Progenitor cell of endocrine pancreas (in vitro differentiated cells): ENCODE measurements around the gene VWA2. TPM values are rescaled to one million over a fixed set of nuclear protein-coding genes. Genes with fewer than 3 reads are reported as not detected.

Source experiments
- DNase-seq: peaks from one replicate; pipeline ENCODE4 v3.0.0; 2021; ENCODE audit warnings: low spot score; ENCODE audit not compliant: unreplicated experiment
- H3K27ac Mint-ChIP-seq: 2 replicates; pipeline ENCODE4 v1.8.0; 2021; ENCODE audit warnings: mild to moderate bottlenecking, moderate library complexity, mixed read lengths
- H3K27me3 Mint-ChIP-seq: 2 replicates; pipeline ENCODE4 v1.8.0; 2021; ENCODE audit warnings: mixed read lengths
- H3K36me3 Mint-ChIP-seq: 2 replicates; pipeline ENCODE4 v1.8.0; 2022; ENCODE audit warnings: mixed read lengths; ENCODE audit not compliant: insufficient read depth
- H3K4me1 Mint-ChIP-seq: 2 replicates; pipeline ENCODE4 v1.8.0; 2021; ENCODE audit warnings: low read depth, mixed read lengths
- H3K4me3 Mint-ChIP-seq: 2 replicates; pipeline ENCODE4 v1.8.0; 2021; ENCODE audit warnings: low read depth, mild to moderate bottlenecking, moderate library complexity, mixed read lengths
- H3K9me3 Mint-ChIP-seq: 2 replicates; pipeline ENCODE4 v1.8.0; 2021; ENCODE audit warnings: low read depth, mixed read lengths
- CTCF ChIP-seq: fragments of 200-600 bp; sonication (generic); IDR thresholded peaks from one replicate; pipeline ENCODE4 v1.5.0; 2021; ENCODE audit warnings: antibody characterized with exemption, mild to moderate bottlenecking; ENCODE audit not compliant: unreplicated experiment
- total RNA-seq: library from RNA; stranded (reverse); gene quantifications from 2 replicates; pipeline ENCODE4 v1.2.1, GENCODE V29; 2021

VWA2 gene
- total RNA-seq, 1 donor from 2014 or later = 12.4 TPM

- Mint-ChIP-seq H3K4me3 (no peak overlapping the region), H3K9me3 (no peaks in the 10 kb centered on the region), H3K36me3 (no peaks in the 10 kb centered on the region), H3K27ac (no peak overlapping the region), H3K27me3 (peaks cover 7% of the 10 kb centered on the region), H3K4me1 (no peaks in the 10 kb centered on the region)
- TF ChIP-seq CTCF = no peak
- DNase-seq = no peak
Measured at GRCh38 chr10:114215033-114215432, 24.0 kb upstream of the VWA2 start.

GRCh38 chr10:114220281-114220680, 18.8 kb upstream of the VWA2 start:
- Mint-ChIP-seq H3K36me3 (no peaks in the 10 kb centered on the region), H3K4me3 (no peak overlapping the region), H3K27ac (no peak overlapping the region), H3K27me3 (peaks cover 24% of the 10 kb centered on the region), H3K9me3 (no peaks in the 10 kb centered on the region), H3K4me1 (no peaks in the 10 kb centered on the region)
- no peak for TF ChIP-seq CTCF
- no peak for DNase-seq

GRCh38 chr10:114221235-114221634, 17.8 kb upstream of the VWA2 start:
- Mint-ChIP-seq H3K4me3 (no peak overlapping the region), H3K36me3 (no peaks in the 10 kb centered on the region), H3K27ac (no peak overlapping the region), H3K4me1 (no peaks in the 10 kb centered on the region), H3K9me3 (no peaks in the 10 kb centered on the region), H3K27me3 (peaks cover 26% of the 10 kb centered on the region)
- TF ChIP-seq CTCF = no peak
- DNase-seq = no peak

- Mint-ChIP-seq H3K4me3 (no peak overlapping the region), H3K36me3 (no peaks in the 10 kb centered on the region), H3K27me3 (peaks cover 19% of the 10 kb centered on the region), H3K27ac (no peak overlapping the region), H3K4me1 (peaks cover 5% of the 10 kb centered on the region), H3K9me3 (no peaks in the 10 kb centered on the region)
- no peak for TF ChIP-seq CTCF
- no peak for DNase-seq
Measured at GRCh38 chr10:114223066-114223465, 16.0 kb upstream of the VWA2 start.

- no peaks in the 10 kb centered on the region for H3K9me3 Mint-ChIP-seq
- TF ChIP-seq CTCF = no peak
- no peaks in the 10 kb centered on the region for H3K36me3 Mint-ChIP-seq
- H3K4me3 Mint-ChIP-seq = no peak overlapping the region
- DNase-seq = no peak
- H3K27me3 Mint-ChIP-seq = peaks cover 25% of the 10 kb centered on the region
- no peak overlapping the region for H3K27ac Mint-ChIP-seq
- peaks cover 5% of the 10 kb centered on the region for H3K4me1 Mint-ChIP-seq
Measured at GRCh38 chr10:114228156-114228555, 10.9 kb upstream of the VWA2 start.
